Measurements from ENCODE around the gene FTMT. TPM values are rescaled to one million over a fixed set of nuclear protein-coding genes. Genes with fewer than 3 reads are reported as not detected.

Gene FTMT
- total and polyA plus RNA-seq, 2 of the 4 experiments (the other 2 are of a cell fraction) = not detected

DNA sequence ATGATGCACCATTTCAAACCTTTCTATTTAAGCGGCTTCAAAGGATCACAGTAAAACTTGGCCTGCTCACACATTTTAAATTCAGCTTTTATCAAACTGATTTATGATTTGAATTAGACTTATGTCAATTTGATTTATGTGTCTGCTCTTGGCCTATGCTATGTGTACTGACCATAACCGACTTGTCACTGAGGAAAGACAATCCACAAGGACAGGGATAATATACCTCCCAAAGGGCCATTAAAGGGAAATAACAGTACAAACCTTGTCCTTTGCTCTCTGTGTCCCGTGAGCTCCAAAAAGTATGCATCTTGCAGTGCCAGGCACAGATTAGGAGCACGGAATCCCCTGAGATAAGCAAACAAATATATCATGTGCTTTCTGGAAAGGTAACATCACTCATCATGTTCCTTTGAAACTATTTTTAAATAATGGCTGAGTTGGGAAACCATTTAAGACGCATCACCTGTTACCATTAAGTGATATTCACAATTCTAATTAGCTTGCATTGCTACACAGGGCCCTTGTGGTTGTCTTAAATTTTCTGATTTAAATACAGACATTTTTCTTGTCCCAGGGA is 31.9 kb upstream of the FTMT start:
- Histone ChIP-seq H2AFZ (replicated peaks; ENCODE audit: low read length, poor library complexity) (no peak overlapping the region), H3K56ac (ENCODE audit: extremely low read depth, insufficient read depth, low read length) (no peak overlapping the region), H2BK15ac (ENCODE audit: low read depth, low read length) (no peak overlapping the region), H4K91ac (ENCODE audit: insufficient read depth, low read depth, low read length) (no peak overlapping the region), H4K5ac (ENCODE audit: low read depth, low read length) (no peak overlapping the region), H3K9me1 (ENCODE audit: insufficient read depth, low read length) (no peaks in the 10 kb centered on the region), H2BK120ac (ENCODE audit: low read depth, low read length) (no peak overlapping the region), H2AK9ac (replicated peaks; ENCODE audit: low read depth, low read length, poor library complexity) (no peak overlapping the region), H3K18ac (ENCODE audit: low read depth, low read length) (no peak overlapping the region), H3K4me3 (ENCODE audit: insufficient read depth, low read depth, low read length) (no peak overlapping the region), H3K4me2 (ENCODE audit: low read depth, low read length) (no peak overlapping the region), H2BK5ac (ENCODE audit: low read depth, low read length, poor library complexity, severe bottlenecking) (no peak overlapping the region), H3K4ac (ENCODE audit: low read depth, low read length) (no peak overlapping the region), H3K9me3 (ENCODE audit: control insufficient read depth, insufficient read depth, low read length) (no peaks in the 10 kb centered on the region), H3K79me1 (ENCODE audit: low read depth in 1 of 2, low read length in 2 of 2) (no peaks in the 10 kb centered on the region), H4K20me1 (ENCODE audit: insufficient read depth, low read length) (no peaks in the 10 kb centered on the region), H3K14ac (replicated peaks; ENCODE audit: low read depth, low read length) (no peak overlapping the region), H3K9ac (ENCODE audit: low read depth, low read length) (no peak overlapping the region), H3K27ac (ENCODE audit: insufficient read depth, low read length) (no peak overlapping the region), H3K23ac (ENCODE audit: low read depth, low read length) (no peak overlapping the region), H2AK5ac (ENCODE audit: low read depth, low read length) (no peak overlapping the region), H2BK20ac (ENCODE audit: low read depth, low read length) (no peak overlapping the region), H3K36me3 (ENCODE audit: control insufficient read depth, insufficient read depth, low read length) (no peaks in the 10 kb centered on the region), H3K4me1 (ENCODE audit: control insufficient read depth, insufficient read depth, low read length) (no peaks in the 10 kb centered on the region), H4K8ac (ENCODE audit: low read depth in 2 of 2, low read length in 2 of 2) (no peak overlapping the region), H3K27me3 (ENCODE audit: control insufficient read depth, insufficient read depth, low read length) (no peaks in the 10 kb centered on the region)
- TF ChIP-seq FOS (IDR thresholded peaks at IDR 0.05; ENCODE audit: low read depth, low read length) = no peak
- TF ChIP-seq, protein P1, sequence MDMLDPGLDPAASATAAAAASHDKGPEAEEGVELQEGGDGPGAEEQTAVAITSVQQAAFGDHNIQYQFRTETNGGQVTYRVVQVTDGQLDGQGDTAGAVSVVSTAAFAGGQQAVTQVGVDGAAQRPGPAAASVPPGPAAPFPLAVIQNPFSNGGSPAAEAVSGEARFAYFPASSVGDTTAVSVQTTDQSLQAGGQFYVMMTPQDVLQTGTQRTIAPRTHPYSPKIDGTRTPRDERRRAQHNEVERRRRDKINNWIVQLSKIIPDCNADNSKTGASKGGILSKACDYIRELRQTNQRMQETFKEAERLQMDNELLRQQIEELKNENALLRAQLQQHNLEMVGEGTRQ (IDR thresholded peaks at IDR 0.05; ENCODE audit: low read depth, low read length) = no peak
- TF ChIP-seq CHD1 (IDR thresholded peaks at IDR 0.05; ENCODE audit: low read depth, low read length) = no peak
- no peak for TF ChIP-seq MXI1 (IDR thresholded peaks at IDR 0.05; ENCODE audit: borderline replicate concordance, low read depth, low read length)
- no peak for TF ChIP-seq NFE2L2 (IDR thresholded peaks at IDR 0.05; ENCODE audit: low read depth, low read length)
- no peak for TF ChIP-seq RAD21 (IDR thresholded peaks at IDR 0.05; ENCODE audit: low read length)
- TF ChIP-seq RCOR1 (IDR thresholded peaks at IDR 0.05; ENCODE audit: insufficient replicate concordance, low read length) = no peak
- TF ChIP-seq CTCF (conservative IDR thresholded peaks at IDR 0.05; ENCODE audit: low read depth, low read length) = no peak
- TF ChIP-seq POLR2A (IDR thresholded peaks at IDR 0.05; ENCODE audit: low read depth, low read length) = no peak
- no peak for TF ChIP-seq RFX5 (IDR thresholded peaks at IDR 0.05; ENCODE audit: low read depth, low read length)
- no peak for TF ChIP-seq SMC3 (IDR thresholded peaks at IDR 0.05; ENCODE audit: low read depth, low read length)
- TF ChIP-seq, protein P2, sequence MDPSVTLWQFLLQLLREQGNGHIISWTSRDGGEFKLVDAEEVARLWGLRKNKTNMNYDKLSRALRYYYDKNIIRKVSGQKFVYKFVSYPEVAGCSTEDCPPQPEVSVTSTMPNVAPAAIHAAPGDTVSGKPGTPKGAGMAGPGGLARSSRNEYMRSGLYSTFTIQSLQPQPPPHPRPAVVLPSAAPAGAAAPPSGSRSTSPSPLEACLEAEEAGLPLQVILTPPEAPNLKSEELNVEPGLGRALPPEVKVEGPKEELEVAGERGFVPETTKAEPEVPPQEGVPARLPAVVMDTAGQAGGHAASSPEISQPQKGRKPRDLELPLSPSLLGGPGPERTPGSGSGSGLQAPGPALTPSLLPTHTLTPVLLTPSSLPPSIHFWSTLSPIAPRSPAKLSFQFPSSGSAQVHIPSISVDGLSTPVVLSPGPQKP (IDR thresholded peaks at IDR 0.05; ENCODE audit: borderline replicate concordance, low read depth, low read length) = no peak
- no peak for TF ChIP-seq CEBPB (IDR thresholded peaks at IDR 0.05; ENCODE audit: low read depth, low read length)
- no peak for TF ChIP-seq MAFK (IDR thresholded peaks at IDR 0.05; ENCODE audit: low read depth, low read length)
- no peak for TF ChIP-seq MAZ (IDR thresholded peaks at IDR 0.05; ENCODE audit: borderline replicate concordance, low read depth, low read length)
- TF ChIP-seq BHLHE40 (IDR thresholded peaks at IDR 0.05; ENCODE audit: low read depth, low read length) = no peak
- WGBS, 2 experiments (ENCODE audit: extremely low coverage in 2 of 2, insufficient read length in 1 of 2) = no CpG with 5 or more reads among the region's 5 CpGs
- ChIA-PET CTCF (no interaction called here), POLR2A (ENCODE audit: unreplicated experiment) (no interaction called here)
- in situ Hi-C loops (cut with MboI; ENCODE audit: low sequenced_read_pairs) (no loop called here), dilution Hi-C loops (cut with HindIII; ENCODE audit: low sequenced_read_pairs, unreplicated experiment) (no loop called here), intact Hi-C loops (cut with micrococcal nuclease) (no loop called here)
- ATAC-seq (ENCODE audit: low read depth) (no peak), DNase-seq (no peak)
- BruUV-seq (replicated peaks) = no TSS peak

Measured in IMR-90 (cell line).